ENCODE results near the gene CLDN34.

The CLDN34 gene, protein sequence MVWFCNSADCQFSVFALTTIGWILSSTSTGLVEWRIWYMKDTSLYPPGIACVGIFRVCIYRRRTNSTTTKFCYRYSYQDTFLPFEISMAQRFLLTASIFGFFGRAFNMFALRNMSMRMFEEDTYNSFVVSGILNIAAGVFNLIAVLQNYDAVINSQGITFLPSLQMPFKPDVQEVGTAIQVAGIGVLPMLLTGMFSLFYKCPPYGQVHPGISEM

DNA sequence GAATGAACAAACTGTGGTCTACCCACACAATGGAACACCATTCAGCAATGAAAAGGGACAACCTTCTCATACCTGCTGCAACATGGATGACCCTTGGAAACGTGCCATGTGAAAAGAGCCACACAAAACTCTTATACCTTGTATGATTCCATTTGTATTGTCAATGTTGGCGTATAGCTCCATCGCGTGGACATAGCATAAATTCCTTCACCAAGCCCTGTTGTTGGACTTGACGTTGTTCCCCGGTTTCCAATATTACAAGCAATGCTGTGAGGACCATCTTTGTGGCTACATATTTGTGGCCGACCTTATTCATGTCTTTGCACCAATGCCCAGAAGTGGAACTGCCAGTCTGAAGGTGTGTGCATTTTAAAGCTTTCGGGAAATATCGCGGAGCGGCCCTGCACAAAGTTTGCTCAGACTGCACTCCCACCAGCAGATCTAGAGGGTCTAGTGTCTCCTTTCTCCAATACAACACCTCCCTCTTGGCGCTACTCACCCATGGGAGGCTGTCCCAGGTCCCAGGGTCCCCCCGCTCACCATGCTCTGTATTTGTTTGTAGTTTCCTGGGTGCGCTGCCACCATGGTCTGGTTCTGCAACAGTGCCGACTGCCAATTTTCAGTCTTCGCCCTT, at the start of gene CLDN34:
CLDN34 (plus strand) TSS at position 584 of the 634 bp plus-strand sequence; CDS start at position 584, 0 bp downstream.
- no peak for DNase-seq

DNA sequence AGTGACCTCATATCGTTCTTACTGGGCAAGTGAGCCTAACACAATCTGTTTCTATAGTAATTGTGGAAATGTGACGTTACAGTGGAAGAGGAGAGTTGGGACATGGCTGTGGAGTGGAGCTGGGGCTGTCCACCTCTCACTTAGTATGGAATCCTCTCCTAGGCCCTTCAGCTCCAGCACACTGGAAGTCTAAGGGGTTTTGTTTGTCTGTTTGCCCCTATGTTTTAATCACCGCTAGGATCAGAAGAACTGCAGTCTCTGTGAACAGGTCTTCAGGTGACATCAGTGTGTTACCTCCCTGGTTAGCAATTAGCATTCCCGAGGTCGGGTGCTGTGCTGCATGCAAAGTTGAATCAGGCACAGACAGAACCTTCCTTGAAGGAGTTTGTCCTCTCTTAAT, 49.3 kb upstream of the CLDN34 start:
- DNase-seq: no peak

DNA sequence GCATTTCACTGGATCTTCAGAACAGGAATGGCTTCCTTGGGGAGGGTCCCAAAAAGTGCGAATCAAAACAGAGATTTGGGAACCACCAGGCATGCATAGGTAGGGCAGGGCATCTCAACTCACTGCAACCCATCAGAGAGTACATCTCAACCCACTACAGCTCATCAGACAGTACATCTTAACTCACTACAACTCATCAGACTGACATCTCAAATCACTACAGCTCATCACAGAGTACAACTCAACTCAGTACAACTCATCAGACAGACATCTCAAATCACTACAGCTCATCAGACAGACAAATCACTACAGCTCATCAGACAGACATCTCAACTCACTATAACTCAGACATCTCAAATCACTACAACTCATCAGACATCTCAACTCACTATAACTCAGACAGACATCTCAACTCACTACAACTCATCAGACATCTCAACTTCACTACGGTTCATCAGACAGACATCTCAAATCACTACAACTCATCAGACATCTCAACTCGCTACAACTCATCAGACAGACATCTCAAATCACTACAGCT, 47.5 kb upstream of the CLDN34 start:
- DNase-seq: no peak

DNA sequence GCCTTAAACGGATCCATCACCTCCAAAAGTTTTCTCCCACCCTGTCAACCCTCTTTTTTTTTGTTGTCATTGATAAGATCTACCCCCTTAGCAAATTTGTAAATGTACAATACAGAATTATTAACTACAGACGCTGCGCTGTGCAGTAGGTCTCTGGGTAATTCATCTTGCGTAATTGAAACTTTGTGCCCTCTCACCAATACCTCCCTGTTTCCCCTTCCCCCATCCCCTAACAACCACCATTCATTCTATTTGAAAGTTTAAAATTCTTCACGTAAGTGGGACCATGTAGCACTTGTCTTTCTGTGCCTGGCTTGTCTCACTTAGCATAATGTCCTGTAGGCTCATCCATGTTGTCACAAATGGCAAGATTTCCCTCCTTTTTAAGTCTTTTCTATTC, 45.8 kb upstream of the CLDN34 start:
- no peak for DNase-seq

DNA sequence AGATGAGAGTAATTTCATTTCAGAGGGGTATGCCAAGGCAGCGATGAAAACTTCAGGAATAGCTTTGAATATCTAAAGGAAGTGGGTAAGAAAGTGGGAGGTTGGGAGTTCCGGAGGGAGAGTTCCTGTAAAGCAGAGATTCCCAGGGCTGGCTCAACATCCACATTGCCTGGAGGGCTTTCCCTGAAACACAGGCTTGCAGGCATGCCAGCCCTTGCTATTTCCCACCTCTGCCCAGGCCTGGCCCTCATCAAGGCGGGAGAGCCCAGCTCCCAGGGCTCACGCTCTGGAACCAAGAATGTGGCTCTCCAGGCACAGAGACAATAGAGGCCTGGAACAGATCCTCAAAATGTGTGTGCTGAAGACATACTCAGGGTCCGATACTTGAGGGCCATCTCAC, 43.8 kb upstream of the CLDN34 start:
- DNase-seq: no peak

DNA sequence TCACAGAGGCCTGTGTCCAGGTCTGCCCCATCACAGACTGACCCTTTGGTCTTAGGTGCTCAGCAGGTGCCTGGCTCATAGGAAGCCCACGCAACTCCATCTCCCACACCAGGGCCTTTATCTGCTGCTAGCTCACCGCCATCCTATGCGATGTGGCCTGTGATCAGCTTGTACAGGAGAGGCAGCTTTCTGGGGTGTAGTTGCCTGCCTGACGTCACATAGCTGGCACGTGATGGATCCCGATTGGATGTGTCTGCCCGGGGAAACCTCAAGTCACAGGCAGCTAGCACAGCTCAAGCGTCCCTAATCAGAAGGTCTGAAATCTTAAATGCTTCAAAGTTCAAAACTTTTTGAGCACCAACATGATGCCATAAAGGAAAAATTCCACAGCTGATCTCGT, 41.2 kb upstream of the CLDN34 start:
- no peak for DNase-seq

DNA sequence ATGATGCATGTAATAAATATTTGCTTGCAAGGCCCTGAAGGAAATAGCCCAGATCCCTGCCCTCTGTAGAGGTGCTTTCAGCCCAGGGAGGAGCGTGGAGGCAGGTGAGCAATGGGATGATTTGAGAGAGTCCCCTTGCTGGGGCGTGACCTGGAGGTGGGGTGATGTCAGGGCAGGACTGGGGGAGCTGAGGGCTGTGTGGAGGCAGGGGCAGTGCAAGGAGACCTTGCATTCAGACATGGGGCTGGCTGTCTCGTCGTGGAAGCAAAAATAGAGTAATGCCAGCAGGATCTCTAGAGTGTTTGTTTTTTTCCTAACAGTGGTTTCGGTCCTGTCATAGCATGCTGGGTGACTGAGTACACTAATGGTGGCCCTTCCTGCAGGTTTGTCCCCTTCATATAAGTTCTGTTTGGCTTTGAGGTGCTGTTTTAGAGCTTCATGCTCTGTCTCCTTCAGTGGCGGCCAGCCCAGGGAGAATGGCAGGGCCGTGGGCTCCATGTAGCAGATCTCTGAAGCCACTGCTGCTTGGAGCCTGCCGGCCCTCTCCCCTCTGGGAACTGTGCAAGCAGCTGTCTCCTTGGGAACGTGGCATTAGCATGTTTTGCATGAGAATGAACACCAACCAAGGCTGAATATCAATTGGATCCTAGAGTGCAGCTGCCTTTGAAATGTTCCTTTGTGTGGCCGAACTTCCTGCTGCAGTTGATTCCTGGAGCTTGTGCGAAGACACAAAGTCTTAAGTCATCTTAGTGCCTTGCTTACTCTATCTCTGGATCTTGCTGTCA, 39.3 kb upstream of the CLDN34 start:
- no peak for DNase-seq

DNA sequence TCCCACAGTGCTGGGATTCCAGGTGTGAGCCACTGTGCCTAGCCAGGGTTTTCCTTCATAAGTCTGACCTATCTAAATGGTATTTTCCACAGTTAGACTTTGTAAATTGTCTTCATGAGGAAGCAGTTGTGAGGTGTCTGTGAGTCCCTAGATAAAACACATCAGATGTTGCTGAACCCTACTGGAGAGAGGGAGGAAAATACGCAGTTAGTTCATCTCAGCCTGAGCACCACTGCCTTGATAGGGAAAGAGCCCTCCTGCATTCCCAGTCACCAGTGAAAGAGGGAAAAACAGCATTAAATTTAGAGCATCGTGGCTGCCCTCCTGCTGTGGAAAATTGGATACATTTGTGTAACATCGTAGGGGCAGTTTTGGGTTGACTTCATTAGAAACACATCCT, 31.7 kb upstream of the CLDN34 start:
- no peak for DNase-seq

DNA sequence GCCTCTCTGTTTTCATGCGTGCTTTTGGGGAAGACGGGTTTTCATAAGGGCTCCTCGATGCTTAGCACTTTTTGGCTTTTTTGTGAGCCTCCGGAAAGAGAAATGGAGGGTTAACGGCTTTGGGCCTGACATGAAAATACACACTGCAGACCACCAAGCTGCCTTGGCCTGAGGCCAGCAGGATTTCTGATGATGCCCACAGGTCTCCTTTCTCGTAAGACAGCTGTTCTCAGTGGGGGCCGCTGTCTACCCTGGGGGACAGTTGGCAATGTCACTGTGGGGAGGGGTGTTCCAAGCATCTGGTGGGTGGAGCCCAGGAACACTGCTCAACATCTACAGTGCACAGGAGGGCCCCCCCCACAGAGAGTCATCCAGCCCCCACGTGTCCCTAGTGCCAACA, 29.4 kb upstream of the CLDN34 start:
- DNase-seq: no peak

DNA sequence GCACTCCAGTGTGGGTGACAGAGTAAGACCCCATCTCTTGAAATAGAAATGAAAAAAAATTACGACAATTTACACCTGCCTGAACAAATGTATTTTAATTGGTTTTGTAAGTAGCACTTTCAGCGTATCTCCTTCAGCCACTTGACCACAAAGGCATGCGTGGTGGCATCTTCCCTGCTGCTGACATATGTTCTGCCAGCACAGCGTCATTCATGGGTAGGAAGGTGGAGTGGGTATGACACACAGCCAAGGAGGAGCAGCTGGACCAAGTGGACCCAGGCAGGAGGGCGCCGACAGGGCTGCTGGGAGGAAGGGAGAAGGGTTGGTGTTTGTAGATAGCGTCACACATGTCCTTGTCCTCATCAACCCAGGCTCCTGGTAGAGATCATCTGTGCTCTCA, 28.6 kb upstream of the CLDN34 start:
- no peak for DNase-seq

DNA sequence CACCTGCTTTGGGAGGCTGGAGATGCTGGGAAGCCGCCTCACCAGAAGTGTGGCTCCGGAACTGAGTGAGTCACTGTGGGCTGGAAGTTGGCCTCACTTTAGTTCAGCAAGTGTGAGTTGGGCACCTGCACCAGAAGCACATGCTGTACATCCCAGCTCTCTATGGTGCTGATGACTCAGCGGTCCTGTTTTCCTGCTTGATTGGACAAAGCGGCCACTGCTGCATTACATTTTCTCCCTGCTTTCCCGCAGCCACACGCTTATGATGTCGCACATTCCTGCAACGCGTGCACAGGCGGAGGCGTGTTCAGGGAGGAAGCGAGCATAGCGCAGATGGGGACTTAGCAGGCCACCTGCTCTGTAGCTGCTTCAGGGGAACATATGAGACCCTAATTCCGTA, 26.7 kb upstream of the CLDN34 start:
- no peak for DNase-seq

DNA sequence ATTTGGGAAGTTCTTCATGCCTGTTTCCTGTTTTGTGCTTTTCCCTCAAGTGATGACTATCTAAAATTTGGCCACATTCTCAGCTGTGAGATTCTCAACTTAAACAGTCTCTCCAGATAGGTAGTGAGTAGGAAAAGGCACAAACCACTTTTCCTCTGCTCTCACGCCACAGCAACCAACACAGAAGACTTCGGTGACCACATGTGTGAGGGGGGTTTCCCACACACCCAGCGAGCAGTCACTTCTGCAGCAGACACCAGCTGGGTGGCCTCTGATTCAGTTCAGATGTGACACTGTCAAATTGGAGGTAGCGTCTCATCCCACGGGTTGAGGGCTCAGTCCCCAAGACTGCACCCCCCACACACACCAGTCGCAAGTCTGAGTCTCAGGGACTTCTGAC, 25.1 kb upstream of the CLDN34 start:
- peak; percentile 31 for DNase-seq

DNA sequence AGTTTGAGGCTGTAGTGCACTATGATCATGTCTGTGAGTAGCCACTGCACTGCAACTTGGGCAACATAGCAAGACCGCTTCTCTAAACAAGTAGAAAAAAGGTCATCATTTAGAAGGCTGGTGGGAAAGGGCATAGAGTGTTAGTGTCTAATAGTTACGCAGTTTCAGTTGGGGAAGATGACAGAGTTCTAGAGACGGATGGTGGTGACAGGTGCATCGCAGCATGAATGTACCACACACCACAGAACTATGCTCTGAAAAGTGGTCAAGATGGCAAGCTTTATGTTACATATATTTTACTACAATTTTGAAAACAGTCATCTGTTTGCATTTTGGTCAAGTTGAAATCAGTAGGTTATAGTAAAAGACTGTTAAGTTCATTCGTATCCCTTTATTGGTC, 23.7 kb upstream of the CLDN34 start:
- DNase-seq: no peak

DNA sequence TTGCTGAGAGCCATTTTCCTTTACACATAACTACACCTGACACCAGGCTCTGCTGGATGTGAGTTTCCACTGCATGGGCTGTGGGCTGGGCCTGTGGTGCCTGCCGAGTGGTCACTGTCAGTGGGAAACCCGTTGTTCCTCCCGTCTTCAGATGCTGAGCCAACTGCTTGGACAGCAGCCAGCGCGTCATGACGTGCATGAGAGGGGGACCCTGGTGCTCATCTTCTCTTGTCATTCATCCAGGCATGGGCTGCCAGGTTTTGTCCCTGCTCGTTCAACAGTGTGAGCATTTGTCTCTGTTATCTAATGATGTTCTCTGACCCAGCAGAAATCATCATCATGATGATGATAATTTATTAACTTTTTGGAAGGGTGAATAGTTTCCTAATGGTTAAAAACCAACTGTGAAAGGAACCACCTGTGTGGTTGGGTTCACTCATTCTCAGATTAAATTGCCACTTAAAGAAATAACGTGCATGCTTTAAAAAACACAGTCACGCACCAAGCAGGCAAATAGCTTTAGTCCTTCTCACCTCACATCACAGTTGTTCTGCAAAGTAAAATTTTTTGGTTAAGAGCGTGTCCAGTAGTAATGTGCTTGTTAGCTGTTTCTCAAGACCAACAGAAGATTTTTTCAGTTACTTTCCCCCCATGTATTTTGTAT, 19.9 kb upstream of the CLDN34 start:
- DNase-seq: no peak

DNA sequence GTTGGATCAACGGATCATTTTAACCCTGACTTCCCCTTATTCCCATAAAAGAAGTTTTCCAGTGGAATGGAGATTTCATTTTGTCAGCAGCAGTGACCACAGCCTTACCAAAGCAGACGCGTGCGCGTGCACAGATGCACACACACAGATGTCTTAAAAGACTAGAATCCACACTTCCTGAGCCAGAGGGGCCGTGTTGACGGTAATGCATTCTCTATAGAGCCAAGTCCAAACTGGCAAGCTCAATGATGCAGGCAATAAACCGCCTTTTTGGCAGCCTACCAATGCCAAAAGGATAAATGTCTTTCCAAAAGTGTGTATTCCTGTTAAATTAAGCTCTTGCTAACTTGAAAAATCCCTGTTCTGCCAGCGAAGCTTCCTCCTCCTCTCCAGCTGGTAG, 18.8 kb upstream of the CLDN34 start:
- no peak for DNase-seq

DNA sequence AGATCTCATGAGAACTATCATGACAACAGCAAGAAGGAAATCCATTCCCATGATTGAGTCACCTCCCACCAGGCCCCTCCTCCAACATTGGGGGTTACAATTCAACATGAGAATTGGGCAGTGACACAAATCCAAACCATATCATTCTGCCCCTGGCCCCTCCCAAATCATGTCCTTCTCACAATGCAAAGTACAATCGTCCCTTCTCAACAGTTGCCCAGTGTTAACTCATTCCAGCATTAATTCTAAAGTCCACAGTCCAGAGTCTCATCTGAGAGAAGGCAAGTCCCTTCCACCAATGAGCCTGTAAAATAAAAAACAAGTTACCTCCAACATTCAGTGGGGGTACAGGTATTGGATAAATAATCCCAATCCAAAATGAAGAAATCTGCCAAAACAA, 14.9 kb upstream of the CLDN34 start:
- DNase-seq: no peak

DNA sequence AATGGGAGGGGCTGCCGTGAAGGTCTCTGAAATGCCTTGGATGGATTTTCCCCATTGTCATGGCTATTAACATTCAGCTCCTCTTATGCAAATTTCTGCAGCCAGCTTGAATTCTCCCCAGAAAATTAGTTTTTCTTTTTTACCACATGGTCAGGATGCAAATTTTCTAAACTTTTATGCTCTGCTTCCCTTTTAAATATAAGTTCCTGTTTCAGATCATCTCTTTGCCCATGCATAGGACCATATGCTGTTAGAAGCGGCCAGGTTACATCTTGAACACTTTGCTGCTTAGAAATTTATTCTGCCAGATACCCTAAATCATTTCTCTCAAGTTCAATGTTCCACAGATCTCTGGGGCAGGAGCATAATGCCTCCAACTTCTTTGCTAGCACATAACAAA, 13.8 kb upstream of the CLDN34 start:
- DNase-seq: no peak

DNA sequence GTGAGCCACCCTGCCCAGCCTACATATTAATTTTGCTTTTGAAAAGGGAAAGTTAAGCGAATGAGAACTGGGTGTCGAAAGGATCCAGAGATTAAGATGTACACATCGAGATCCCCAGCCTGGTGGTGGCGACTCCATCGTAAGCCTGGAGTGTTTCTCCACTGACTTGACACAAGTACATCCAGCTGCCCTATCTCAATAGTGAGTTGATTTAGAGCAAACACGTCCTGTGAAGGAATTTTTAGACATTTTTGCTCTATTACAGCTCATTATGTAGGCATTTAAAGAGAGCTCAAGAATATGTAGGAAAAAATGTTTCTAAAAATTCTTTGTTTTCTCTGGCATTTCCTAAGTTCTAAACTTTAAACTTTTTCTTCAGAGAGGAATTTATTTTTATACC, 11.7 kb upstream of the CLDN34 start:
- no peak for DNase-seq

DNA sequence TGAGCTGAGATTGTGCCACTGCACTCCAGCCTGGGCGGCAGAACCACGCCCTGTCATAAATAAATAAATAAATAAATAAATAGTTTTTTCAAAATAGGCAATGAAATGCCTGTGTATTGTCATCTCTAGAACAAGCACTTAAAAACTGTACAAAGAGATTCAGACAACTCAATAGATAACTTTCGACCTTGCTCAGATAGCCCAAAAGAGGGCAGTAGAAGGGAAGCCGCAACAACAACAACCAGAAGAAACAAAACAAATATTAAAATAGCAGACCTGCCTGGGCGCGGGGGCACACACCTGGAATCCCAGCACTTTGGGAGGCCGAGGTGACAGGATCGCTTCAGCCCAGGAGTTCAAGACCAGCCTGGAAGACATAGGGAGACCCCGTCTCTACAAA, 9.4 kb upstream of the CLDN34 start:
- no peak for DNase-seq

DNA sequence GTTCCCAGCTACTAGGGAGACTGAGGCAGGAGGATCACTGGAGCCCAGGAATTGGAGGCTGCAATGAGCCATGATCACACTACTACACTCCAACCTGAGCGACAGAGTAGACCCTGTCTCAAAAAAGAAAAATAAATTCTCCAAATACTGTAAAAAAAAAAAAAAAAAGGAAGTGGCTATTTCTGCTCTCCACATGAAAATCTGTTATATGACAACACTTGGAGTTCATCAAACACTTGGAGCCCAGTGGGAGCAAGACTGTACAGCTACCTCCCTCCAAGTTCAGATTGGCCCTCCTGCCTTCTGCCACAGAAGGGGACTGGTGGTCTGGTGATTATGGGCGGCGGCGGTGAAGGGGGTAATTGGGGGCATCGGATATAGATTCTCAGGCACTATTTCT, 9.0 kb upstream of the CLDN34 start:
- no peak for DNase-seq

DNA sequence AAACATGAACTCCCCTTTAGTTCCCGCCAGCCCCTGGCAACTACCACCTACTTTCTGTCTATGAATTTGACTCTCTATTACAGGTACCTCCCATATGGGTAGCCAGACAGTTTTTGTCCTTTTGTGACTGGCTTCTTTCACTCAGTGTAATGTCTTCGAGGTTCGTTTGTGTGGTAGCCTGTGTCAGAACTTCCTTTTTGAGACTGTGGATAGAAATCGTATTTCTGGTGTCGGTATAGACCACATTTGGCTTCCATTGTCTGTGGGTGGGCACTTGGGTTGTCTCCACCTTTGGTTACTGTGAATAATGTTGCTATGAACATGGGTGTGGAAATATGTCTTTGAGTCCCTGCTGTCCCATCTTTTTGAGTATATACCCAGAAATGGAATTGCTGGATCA, 5.4 kb upstream of the CLDN34 start:
- no peak for DNase-seq

DNA sequence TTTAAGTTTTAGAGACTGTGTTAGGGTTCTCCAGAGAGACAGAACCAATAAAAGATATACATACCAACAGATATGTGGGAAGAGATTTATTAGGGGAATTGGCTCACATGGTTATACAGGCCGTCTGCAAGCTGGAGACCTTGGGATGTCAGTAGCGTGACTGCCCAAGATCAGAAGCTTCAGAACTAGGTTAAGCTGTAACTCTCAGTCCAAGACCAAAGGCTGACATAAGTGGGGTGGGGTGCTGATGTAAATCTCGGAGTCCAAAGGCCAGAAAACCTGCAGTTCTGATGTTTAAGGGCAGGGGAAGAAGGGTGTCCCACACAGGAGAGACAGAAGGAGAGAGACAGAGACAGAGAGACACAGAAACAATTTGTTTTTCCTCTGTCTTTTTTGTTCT, 10.5 kb downstream of the CLDN34 start:
- no peak for DNase-seq

DNA sequence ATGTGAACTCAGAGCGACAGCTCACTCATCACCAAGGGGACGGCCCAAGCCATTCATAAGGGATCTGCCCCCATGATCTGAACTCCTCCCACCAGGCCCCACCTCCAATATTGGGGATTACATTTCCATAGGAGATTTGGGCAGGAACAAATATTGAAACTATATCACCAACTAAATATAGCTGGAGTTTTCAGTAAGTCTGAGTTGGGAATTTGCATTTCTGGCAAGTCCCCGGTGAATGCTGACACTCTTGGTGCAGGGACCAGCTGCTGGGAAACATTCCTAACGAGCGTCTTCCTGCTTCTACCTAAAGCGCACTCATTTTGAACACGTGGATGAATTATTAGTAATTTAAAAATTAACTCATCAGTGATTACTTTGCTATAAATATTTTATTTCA, 13.2 kb downstream of the CLDN34 start:
- DNase-seq: no peak

DNA sequence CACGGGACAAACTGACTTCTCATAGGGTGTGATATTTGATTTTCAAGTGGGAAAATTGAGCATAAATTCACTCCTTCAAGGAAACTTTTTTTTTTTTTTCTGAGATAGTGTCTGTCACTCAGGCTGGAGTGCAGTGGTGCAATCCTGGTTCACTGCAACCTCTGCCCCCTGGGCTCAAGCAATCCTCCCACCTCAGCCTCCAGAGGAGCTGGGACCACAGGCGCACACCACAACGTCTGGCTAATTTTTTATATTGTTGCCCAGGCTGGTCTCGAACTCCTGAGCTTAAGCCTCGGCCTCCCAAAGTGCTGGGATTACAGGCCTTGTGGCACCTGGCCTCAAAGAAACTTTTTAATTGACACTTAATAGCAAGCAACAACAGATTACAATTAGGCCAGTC, 13.8 kb downstream of the CLDN34 start:
- no peak for DNase-seq

Data from activated CD8-positive, alpha-beta memory T cell treated with anti-CD3 and anti-CD28 coated beads, Interleukin-2, amount 50 U/mL, for 4 hours (primary cell).